Left hindlimb (tissue), 1 donor: ENCODE measurements around the gene ERGIC1.
"Not testable (repeated sequence)": the region's sequence is repeated elsewhere in the genome, so short reads cannot be mapped to it uniquely, and the experiment has no call there.

ENCODE experiments used
- DNase-seq: peaks from one replicate; pipeline ENCODE4 v3.0.0-alpha.2; 2018

ERGIC1 gene

DNA sequence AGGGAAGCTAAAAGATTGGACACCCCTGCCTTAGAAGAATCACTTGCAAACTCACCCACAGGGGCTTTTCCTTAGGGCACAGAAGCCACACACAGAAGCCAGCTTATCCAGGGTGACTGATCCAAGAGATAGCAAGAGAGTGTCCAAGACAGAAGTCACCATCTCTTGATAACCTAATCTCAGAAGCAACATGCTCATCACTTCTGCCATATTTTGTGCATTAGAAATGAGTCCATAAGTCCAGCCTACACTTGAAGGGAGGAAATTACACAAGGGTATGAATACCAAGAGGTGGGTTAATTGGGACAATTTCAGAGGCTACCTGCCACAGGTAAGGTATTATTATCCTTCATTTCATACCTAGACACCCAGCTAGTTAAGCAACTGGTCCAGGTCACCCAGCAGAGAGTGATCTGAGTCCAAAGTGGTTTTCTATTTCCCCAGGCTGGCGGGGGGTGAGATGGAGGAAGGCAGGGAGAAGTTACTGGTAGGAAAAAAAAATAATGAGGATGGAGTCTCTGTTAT lies 3.7 kb upstream of the ERGIC1 start:
- no peak for DNase-seq

DNA sequence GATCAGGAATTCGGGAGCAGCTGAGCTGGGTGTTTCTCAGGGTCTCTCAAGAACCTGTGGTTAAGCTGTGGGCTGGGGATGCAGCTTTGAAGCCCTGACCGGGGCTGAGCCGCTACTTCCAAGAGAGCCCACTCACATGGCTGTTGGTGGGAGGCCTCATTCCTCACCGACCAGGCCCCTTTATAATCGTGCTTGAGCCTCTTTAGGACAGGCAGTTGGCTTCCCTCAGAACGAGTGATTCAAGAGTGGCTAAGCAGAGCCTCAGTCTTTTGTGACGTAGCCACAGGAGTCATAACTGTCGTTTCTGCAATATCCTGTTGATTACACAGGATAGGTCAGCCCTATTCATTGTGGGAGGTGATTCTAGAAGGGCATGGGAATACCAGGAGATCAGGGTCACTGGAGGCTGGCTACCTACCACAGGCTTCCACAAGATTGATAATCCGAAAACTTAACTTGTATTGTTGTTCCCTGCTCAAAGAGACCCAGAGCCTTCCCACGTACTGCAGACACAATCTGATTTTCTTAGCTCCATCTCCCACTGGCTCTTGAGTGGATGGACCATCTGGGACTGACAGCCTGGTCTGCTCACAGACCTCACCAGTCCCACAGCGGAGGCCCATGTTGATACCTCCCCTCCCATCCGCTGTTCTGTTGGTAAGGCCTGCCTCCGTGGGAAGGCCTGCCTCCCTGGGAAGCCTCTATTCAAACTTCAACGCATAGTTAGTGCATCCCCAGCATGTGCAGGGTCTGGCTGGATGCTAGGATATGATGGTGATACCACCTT lies 3.0 kb upstream of the ERGIC1 start:
- no peak for DNase-seq

DNA sequence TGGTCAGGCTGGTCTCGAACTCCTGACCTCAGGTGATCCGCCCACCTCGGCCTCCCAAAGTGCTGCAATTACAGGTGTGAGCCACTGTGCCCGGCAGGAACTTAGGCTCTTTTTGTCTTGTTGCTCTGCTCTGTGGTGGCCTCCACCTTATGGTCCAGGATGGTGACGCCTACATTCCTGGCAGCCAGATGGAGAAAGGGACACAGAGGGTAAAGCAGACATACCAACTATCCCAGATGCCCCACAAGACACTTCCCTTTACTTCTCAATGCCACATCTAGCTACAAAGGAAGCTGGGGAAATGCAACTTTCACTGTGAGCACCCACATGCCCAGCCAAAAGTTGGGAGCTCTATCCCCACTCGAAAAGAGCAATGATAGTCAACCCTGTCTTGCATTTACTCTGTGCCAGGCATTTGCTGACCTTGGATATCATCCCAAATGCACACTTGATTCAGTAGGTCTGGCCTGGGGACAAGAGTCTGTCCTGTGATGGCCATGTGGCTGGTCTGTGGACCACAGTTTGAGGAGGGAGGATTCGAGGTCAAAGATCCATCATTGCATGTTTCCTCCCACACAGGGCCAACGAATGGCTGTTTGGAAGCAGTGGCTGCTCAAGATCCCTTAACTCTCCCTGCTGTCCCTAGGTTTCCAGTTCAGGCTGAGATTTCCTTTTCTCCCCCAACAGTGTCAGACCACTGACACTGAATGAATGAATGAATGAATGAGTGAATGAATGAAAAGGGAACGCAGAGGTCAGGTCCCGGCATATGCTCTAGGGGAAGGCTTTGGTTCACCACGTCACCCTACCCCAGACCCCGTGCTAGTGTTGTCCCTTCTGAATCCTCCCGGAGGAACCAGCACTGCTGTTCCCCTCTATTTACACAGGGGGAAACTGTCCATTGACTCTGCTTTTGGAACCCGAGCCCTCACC lies 1.4 kb upstream of the ERGIC1 start:
- no peak for DNase-seq

DNA sequence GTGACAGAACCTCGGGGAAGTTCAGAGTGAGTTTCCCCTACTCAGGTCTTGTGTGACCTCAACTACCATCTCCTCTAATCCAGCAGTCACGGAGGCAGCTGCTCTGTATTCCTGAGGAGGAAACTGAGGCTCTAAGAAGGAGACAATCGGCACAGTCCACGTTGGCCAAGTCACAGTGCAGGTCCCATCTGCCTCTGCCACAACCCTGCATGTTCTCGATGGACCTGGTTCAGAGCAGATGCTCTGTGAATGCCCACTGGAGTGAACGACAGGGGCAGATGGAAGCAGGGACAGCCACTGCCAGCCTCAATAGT lies 722 bp upstream of the ERGIC1 start:
- DNase-seq = no peak

DNA sequence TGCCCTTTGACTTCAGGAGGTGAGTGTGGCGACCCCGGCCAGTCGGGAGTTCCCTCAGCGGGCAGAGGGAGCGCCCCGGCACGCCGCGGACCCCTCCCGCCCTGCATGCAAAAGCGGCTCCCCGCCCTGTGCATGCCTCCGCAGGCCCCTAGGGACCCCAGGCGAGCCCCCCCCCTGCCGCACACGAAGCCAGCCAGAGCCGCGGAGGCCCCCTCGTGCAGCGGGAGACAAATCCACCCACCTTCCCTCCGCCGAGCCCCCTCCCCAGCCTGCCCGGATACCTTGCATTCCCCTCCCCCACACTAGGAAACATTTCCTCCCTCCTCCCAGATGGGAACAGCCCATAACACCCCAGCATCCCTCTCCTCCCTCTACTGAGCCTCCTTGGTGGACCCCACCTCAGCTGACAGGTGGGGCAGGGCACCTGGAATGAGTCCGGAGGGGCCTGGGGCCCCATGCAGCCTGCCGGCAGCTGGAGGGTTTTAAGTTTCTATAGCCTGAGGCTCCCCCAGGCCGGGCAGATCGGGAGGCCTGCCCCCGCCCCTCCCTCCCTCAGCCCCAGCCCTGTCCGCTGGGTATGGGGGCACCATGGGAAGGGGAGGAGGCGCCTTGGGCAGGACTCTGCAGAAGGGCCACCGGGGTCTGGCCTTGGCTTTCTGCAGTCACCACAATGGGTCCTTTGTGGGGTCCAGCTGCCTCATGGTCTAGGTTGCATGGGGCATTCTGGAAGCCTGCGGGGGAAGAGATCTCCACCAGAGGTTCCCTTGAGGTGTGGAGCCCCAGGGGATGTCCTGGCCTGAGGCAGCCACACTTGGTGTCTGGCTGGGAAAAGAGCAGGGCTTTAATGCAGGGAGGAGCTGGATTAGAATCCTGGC lies 601 bp downstream of the ERGIC1 start:
- peak; percentile 68 for DNase-seq

DNA sequence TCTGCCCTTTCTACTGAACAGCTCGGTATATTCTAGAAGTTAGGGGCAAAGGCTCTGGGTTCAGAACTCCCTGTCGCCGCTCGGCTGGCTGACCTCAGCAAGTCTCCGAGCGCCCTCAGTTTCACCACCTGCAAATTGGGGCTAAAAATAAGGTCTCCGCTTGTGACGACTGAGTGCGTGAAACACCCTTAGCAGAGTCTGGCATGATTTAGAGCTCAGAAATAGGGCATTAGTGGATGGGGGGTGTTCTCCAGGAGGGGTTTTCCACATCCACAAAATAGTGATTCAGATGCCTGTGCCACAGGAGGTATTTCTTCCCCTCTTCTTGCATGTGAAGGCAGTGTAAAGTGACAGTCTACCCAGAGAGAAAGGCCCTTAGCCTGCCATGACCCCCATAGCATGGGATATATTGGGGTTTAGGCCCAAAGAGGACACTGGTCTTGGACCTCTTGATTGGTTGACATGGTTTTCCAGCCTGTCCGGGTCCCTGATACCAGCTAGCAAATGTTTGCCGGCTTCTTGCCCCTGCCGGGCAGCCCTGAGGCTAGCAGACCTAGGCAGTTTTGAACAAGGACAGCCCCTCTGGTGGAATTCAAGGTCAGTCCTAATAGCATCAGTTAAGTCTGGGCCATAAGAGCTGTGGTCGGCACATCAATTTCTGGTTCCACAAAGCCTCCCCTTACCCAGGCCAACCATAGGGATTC lies 1.4 kb downstream of the ERGIC1 start:
- DNase-seq = no peak

DNA sequence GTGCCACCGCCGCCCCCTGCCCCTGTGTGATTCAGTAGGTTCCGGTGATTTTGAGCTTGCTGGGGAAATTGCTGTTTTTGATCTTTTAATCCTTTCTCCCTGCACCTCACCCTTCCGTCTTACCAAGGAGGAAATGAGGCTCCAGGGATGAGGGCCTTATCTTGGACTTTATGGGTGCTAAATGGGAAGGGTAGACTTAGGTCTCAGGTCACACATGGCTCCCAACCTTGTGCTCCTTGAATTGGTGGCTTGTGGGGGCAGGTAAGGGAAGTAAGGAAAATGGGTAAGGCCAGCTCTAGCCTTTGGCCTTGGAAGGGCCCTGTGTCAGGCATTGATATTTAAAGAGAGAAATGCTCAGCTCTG lies 1.9 kb downstream of the ERGIC1 start:
- DNase-seq = no peak

DNA sequence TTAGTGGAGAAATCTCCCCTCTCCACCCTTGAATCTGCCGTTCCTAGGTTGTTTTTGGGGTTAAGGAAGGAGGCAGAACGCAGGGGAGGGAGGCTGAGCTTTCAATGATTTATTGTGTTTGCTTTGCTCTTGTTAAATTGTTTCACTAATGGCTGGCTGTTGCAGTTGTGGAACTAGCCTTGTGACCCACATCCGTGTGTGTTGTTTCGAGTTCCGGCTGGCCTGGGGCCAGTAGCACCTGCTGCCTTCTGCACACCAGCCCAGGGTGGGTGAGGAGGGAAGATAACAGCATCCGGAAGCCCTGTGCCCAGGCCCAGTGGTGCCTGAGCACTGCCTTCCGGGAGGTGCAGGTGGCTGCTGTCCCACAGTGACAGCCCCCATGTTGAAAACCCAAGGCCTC lies 3.6 kb downstream of the ERGIC1 start:
- no peak for DNase-seq

DNA sequence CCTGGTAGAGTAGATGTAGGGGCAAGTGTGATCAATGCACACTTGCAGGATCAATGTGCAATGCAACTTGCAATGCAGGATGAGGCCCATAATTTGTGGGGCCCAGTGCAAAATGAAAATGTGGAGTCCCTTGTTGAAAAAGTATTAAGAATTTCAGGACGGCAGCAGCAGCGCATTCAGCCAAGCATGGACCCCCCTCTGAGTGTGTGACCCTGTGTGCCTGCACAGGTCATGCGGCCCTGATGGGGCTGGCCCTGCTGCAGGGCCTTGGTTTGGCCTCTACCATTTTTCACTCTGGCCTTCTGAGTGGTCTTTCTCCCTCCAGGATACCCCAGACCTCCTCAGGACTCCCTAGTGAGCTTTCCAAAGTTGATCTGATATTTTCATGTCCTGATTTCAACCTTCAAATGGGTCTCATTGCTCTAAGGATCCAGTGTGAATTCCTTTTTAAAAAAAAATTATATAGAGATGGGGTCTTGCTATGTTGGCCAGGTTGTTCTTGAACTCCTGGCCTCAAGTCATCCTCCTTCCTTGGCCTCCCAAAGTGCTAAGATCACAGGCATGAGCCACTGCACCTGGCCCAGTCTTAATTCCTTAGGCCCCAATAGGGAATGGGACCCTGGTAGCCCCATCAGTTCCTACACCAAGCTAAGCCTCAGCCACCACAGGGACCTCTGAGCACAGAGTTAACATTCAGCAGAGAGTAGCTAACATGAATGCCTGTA lies 4.3 kb downstream of the ERGIC1 start:
- DNase-seq = no peak

DNA sequence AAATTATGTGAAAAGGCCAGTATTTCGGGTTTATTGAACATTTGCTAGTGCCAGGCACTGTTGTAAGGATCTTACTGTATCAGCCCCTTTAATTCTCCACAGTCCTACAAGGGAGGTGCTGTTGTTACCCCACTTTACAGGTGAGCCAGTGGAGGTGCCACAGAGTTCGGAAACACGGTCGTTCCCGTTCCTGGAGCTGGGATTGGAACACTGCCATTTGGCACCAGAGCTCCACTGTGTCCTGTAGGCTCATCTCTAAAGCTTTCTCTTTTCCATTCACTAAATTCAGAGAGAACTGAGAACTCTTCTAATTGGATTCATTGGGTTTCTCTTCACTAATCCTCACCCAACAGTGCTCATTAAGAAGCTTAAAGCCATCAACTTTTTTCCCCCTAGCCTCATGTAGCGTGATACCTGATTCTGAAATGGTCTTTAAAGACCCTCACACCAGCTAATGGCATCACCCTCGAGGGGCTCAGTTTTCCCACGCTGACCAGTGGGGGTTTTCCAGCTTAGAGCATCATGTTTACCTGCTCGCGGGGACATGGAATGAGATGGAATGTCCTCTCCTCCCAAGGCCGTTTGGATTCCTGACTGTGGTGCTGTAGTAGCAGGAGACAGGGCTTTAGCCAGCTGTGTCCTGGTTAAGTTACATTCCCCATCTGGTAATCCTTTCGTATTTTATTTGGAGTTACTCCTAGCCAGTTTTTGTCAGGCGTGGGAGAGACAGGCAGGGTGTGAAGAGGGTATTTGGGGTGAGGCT lies 5.8 kb downstream of the ERGIC1 start:
- no peak for DNase-seq

DNA sequence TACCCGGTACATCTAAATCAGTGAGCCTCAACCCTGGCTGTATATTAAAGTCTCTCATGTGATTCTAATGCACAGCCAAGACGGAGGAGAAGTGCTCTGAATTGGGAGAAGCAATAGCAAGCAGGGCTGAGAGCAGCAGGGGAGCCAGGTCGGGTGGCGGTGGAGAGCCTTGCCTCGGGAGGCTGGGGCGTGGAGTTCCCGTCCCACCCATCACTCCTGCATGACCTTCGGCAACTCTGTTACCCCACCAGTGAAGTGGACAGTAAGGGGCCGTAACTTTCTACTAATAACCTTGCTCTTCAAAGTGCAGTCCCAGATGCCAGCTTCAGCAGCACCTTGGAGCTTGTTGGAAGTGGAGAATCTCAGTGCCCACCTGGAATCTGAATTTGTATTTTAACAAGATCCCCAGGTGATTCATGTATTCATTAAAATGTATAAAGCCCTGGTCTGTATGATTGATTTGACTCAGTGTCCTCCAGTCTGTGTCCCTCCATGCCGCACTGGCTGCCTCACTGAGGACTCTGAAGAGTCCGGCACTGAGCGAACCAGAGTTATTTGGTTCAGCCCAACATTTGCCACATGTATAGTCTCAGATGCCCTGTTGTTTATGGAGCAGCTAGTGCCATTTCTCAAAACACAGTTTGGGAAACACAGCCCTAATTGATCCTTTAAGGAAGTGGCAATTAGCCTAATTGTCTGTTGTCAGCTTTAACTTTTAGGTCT lies 6.5 kb downstream of the ERGIC1 start:
- DNase-seq = no peak

DNA sequence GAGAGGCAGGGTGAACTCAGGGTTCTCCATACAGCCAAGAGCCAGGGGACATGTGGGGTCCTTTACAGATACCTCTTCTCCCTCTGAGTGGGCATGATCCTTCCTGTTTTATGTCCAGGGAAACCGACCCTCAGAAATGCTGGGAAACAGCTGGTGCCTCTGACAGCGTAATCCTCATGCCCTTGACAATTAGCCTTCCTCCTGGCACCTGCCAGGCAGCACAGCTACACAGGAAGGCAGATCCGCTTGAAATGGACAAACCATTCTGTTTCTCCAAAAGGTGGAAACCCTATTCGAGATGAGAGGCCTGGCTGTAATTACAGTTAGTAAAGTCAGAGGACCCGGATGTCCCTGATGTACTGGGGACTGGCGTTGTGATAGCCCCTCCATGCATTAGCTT lies 7.2 kb downstream of the ERGIC1 start:
- DNase-seq = no peak

DNA sequence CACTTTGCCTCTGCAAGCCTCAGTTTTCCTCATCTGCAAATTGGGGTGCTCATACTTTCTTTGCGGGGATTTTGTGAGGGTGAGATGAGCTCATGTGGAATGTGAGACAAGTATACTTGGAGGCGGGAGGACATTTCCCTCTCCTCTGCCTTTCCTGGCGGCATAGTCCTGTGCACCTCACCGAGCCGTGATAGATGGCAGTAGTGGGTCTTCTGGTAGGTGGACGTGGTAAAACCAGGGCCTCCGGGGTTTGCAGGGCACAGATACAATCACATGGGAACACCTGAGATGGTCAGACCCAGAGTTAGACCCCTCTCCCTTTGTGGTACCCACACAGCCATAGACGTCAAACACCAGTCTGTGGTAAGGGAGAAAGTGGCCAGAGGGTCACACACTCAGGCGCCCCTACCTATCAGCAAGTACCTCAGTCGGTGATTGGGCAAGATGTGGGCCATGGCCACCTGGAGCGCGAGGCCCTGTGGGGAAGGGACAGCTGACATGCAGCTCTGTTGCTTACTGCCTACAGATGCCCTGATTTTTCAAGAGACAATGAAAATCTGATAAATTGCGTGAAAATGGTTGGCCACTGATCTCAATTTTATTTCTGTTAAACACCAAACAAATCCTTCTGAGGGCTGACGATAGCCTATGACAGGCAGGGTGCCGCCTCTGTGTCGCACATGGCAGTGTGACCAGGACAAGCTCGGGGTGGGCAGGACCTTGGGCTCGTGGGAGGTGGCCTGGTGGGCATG lies 9.9 kb downstream of the ERGIC1 start:
- no peak for DNase-seq

DNA sequence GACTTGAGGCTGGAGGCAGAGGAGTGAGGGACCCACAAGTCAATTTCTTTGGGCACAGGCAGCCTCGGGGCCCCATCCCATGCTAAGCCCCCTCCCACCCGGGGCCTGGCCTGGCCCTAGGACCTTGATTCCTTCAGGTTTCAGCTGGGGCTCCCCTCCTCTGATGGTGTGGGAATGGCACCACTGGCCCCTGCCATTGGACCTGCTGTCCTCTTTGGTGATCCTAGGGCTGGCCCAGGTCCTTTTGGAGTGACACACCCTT lies 10.5 kb downstream of the ERGIC1 start:
- DNase-seq = no peak

DNA sequence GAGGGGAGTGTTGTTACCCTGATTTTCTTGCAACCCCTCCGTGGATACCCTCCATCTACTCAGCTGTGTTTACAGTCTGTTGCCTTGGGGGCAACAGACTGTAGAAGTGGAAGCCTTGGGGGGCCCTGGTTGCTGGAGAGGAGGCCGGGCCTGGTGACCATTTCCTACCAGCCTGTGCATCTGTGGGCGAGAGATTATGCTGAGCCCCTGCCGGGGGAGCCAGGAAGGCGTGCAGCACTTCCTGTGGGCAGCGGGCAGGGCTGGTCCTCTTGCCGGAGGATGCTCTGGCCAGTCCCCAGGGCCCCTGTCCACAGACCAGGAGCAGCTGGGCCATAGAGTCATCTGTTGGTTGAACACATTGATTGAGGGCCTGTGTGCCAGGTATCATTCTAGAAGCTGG lies 11.1 kb downstream of the ERGIC1 start:
- no peak for DNase-seq

DNA sequence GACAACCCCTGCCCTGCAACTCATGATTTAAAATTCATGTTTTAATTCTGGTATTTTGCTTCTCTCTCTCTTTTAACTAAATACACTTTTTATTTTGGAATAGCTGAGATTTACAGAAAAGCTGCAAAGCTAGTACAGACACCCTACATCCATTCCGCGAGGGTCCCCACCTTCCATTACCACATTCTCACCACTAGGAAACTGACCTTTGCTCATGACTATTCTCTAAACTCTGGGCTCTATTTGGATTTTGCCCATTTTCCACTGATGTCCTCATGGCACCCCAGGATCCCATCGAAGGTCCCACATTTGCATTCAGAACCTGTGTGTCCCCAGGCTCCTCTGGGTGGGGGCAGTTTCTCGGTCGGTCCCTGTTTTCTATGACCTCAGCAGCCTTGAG lies 11.5 kb downstream of the ERGIC1 start:
- DNase-seq = no peak

DNA sequence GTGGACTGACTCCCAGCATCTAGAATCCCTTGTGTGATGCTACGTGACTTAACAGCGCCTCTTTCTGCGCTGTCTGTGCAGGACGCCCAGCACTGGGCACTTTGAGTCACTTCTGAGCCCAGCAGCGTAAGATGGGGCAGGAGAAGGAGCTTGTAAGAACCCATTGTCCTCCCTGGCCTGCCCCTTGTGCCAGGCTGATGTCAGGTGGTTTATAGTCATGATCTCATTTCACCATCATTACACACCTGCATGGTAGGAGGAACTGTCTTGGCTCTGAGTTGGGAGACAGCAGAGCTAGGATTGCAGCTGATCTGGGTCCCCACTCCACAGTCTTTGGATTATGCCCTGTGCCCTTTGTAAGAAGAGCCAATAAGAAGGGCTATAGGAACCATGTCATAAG lies 12.2 kb downstream of the ERGIC1 start:
- no peak for DNase-seq

DNA sequence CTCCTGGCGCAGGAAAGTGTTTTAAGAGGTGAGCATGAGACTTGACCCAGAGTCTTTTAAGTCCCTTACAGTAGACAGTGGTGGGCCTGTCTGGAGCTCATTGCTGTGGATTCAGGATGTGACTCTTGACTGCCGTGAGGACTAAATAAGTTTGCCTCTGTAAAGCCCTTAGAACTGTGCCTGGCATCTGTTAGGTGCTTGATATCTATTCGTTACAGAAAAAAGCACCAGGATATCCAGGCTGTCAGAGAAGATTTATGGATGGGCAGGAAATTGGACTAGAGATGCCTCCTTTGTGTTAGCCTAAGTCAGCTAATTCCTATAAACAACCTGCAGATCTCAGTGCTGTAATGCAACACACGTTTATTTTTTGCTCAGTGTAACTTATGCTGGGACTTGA lies 12.6 kb downstream of the ERGIC1 start:
- no peak for DNase-seq

DNA sequence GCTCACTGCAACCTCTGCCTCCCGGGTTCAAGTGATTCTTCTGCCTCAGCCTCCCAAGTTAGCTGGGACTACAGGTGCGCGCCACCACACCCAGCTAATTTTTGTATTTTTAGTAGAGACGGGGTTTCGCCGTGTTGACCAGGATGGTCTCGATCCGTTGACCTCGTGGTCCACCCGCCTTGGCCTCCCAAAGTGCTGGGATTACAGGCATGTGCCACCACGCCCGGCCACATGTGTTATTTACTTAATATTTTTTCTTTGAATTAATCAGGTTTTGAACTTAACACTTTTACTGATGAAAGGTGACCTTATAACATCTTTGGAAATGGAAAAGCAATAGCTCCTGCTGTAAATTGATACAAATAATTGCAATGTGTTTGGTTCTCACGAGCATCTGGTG lies 13.5 kb downstream of the ERGIC1 start:
- not testable (repeated sequence) for DNase-seq

DNA sequence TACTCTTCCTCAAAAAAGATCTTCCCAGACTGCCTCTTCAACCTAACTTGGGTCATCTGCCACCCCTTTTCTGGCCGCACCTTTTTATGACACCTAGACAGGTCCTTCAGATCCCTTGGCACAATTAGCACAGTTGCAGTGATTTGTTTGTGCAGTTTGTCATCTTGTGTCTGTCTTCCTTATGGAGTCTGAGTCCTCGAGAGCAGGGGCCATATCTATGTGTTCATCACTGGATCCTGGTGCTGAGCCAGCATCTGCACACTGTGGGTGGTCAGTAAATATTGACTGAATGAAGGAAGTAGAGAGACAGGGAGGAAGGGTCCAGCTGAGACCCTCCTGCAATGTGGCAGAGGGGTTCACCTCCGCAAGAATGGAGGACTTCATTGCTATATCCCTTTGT lies 14.4 kb downstream of the ERGIC1 start:
- DNase-seq = peak; percentile 24
